T-helper 2 cell treated with Interferon-gamma antibody and Interleukin-4, amounts not matched to agents 5 μg/mL and 100 μg/mL, for 36 hours (primary cell): ENCODE measurements around the gene PDE4D.

Experiments used
- DNase-seq: peaks from one replicate; pipeline ENCODE4 v3.0.0; 2021; ENCODE audit warnings: low spot score
- H3K27ac Mint-ChIP-seq: one replicate; pipeline ENCODE4 v1.8.0; 2021; ENCODE audit warnings: mild to moderate bottlenecking, mixed read lengths
- H3K27me3 Mint-ChIP-seq: one replicate; pipeline ENCODE4 v1.8.0; 2021; ENCODE audit warnings: low read depth, mixed read lengths
- H3K36me3 Mint-ChIP-seq: one replicate; pipeline ENCODE4 v1.8.0; 2021; ENCODE audit warnings: low read depth, mixed read lengths
- H3K4me1 Mint-ChIP-seq: one replicate; pipeline ENCODE4 v1.8.0; 2021; ENCODE audit warnings: low read depth, mixed read lengths
- H3K4me3 Mint-ChIP-seq: one replicate; pipeline ENCODE4 v1.8.0; 2022; ENCODE audit warnings: mild to moderate bottlenecking, moderate library complexity, mixed read lengths
- H3K9me3 Mint-ChIP-seq: one replicate; pipeline ENCODE4 v1.8.0; 2021; ENCODE audit warnings: mixed read lengths

Gene PDE4D

GRCh38 chr5:59212596-59212995 is 680.9 kb downstream of the PDE4D start:
- H3K4me1 Mint-ChIP-seq: no peaks in the 10 kb centered on the region
- no peak overlapping the region for H3K4me3 Mint-ChIP-seq
- no peak overlapping the region for H3K27ac Mint-ChIP-seq
- peaks cover 9% of the 10 kb centered on the region for H3K27me3 Mint-ChIP-seq
- DNase-seq: no peak
- H3K36me3 Mint-ChIP-seq: no peaks in the 10 kb centered on the region
- no peaks in the 10 kb centered on the region for H3K9me3 Mint-ChIP-seq

GRCh38 chr5:59209758-59210359 is 683.7 kb downstream of the PDE4D start:
- Mint-ChIP-seq H3K4me1 (peaks cover 6% of the 10 kb centered on the region), H3K27ac (no peak overlapping the region)
- DNase-seq: no peak

GRCh38 chr5:59208474-59208873 is 685.1 kb downstream of the PDE4D start:
- Mint-ChIP-seq H3K36me3 (no peaks in the 10 kb centered on the region), H3K27me3 (no peaks in the 10 kb centered on the region), H3K27ac (no peak overlapping the region), H3K4me1 (peaks cover 6% of the 10 kb centered on the region), H3K4me3 (no peak overlapping the region), H3K9me3 (no peaks in the 10 kb centered on the region)
- no peak for DNase-seq

More at GRCh38 chr5:59209758-59210359, 683.7 kb downstream of the PDE4D start:
- Mint-ChIP-seq H3K36me3 (no peaks in the 10 kb centered on the region), H3K27me3 (no peaks in the 10 kb centered on the region), H3K4me3 (no peak overlapping the region), H3K9me3 (no peaks in the 10 kb centered on the region)

GRCh38 chr5:59207401-59207800 is 686.1 kb downstream of the PDE4D start:
- peaks cover 6% of the 10 kb centered on the region for H3K4me1 Mint-ChIP-seq
- DNase-seq: no peak
- H3K4me3 Mint-ChIP-seq: no peak overlapping the region
- no peaks in the 10 kb centered on the region for H3K27me3 Mint-ChIP-seq
- no peaks in the 10 kb centered on the region for H3K36me3 Mint-ChIP-seq
- H3K27ac Mint-ChIP-seq: no peak overlapping the region
- H3K9me3 Mint-ChIP-seq: no peaks in the 10 kb centered on the region

- H3K4me1 Mint-ChIP-seq: peaks cover 6% of the 10 kb centered on the region
- H3K9me3 Mint-ChIP-seq: no peaks in the 10 kb centered on the region
- no peaks in the 10 kb centered on the region for H3K36me3 Mint-ChIP-seq
- no peak for DNase-seq
- H3K27me3 Mint-ChIP-seq: no peaks in the 10 kb centered on the region
- H3K4me3 Mint-ChIP-seq: no peak overlapping the region
- H3K27ac Mint-ChIP-seq: no peak overlapping the region
Observed at GRCh38 chr5:59206132-59206581, 687.4 kb downstream of the PDE4D start.

- no peak for DNase-seq
- H3K4me3 Mint-ChIP-seq: no peak overlapping the region
- no peaks in the 10 kb centered on the region for H3K9me3 Mint-ChIP-seq
- H3K27ac Mint-ChIP-seq: no peak overlapping the region
- peaks cover 6% of the 10 kb centered on the region for H3K4me1 Mint-ChIP-seq
- H3K27me3 Mint-ChIP-seq: no peaks in the 10 kb centered on the region
- H3K36me3 Mint-ChIP-seq: no peaks in the 10 kb centered on the region
Observed at GRCh38 chr5:59204114-59204897, 689.2 kb downstream of the PDE4D start.

GRCh38 chr5:59199868-59200267 is 693.7 kb downstream of the PDE4D start:
- H3K4me3 Mint-ChIP-seq: no peak overlapping the region
- DNase-seq: no peak
- H3K36me3 Mint-ChIP-seq: no peaks in the 10 kb centered on the region
- H3K4me1 Mint-ChIP-seq: peaks cover 3% of the 10 kb centered on the region
- H3K27ac Mint-ChIP-seq: no peak overlapping the region
- H3K9me3 Mint-ChIP-seq: no peaks in the 10 kb centered on the region
- H3K27me3 Mint-ChIP-seq: no peaks in the 10 kb centered on the region

- H3K4me3 Mint-ChIP-seq: no peak overlapping the region
- no peaks in the 10 kb centered on the region for H3K27me3 Mint-ChIP-seq
- H3K4me1 Mint-ChIP-seq: peaks cover 3% of the 10 kb centered on the region
- no peak for DNase-seq
- H3K27ac Mint-ChIP-seq: no peak overlapping the region
- no peaks in the 10 kb centered on the region for H3K36me3 Mint-ChIP-seq
- H3K9me3 Mint-ChIP-seq: no peaks in the 10 kb centered on the region
Observed at GRCh38 chr5:59198832-59199231, 694.7 kb downstream of the PDE4D start.

GRCh38 chr5:59198365-59198764 is 695.2 kb downstream of the PDE4D start:
- H3K27me3 Mint-ChIP-seq: no peaks in the 10 kb centered on the region
- no peaks in the 10 kb centered on the region for H3K9me3 Mint-ChIP-seq
- peaks cover 3% of the 10 kb centered on the region for H3K4me1 Mint-ChIP-seq
- DNase-seq: no peak
- H3K4me3 Mint-ChIP-seq: no peak overlapping the region
- no peaks in the 10 kb centered on the region for H3K36me3 Mint-ChIP-seq
- no peak overlapping the region for H3K27ac Mint-ChIP-seq

- H3K4me1 Mint-ChIP-seq: peaks cover 3% of the 10 kb centered on the region
- no peak overlapping the region for H3K27ac Mint-ChIP-seq
- DNase-seq: no peak
- no peaks in the 10 kb centered on the region for H3K9me3 Mint-ChIP-seq
- H3K27me3 Mint-ChIP-seq: no peaks in the 10 kb centered on the region
- no peaks in the 10 kb centered on the region for H3K36me3 Mint-ChIP-seq
- H3K4me3 Mint-ChIP-seq: no peak overlapping the region
Observed at GRCh38 chr5:59197911-59198310, 695.6 kb downstream of the PDE4D start.

GRCh38 chr5:59193616-59194319 is 699.8 kb downstream of the PDE4D start:
- Mint-ChIP-seq H3K4me3 (no peak overlapping the region), H3K9me3 (no peaks in the 10 kb centered on the region), H3K27me3 (peaks cover 4% of the 10 kb centered on the region), H3K36me3 (no peaks in the 10 kb centered on the region), H3K4me1 (peaks cover 3% of the 10 kb centered on the region), H3K27ac (no peak overlapping the region)
- no peak for DNase-seq

GRCh38 chr5:59190746-59191145 is 702.8 kb downstream of the PDE4D start:
- Mint-ChIP-seq H3K9me3 (no peaks in the 10 kb centered on the region), H3K27me3 (peaks cover 13% of the 10 kb centered on the region), H3K36me3 (no peaks in the 10 kb centered on the region), H3K27ac (no peak overlapping the region), H3K4me3 (no peak overlapping the region), H3K4me1 (peaks cover 7% of the 10 kb centered on the region)
- no peak for DNase-seq

- peaks cover 15% of the 10 kb centered on the region for H3K27me3 Mint-ChIP-seq
- H3K4me1 Mint-ChIP-seq: peaks cover 7% of the 10 kb centered on the region
- no peak overlapping the region for H3K27ac Mint-ChIP-seq
- no peak for DNase-seq
- H3K36me3 Mint-ChIP-seq: no peaks in the 10 kb centered on the region
- no peaks in the 10 kb centered on the region for H3K9me3 Mint-ChIP-seq
- no peak overlapping the region for H3K4me3 Mint-ChIP-seq
Observed at GRCh38 chr5:59189472-59190244, 703.9 kb downstream of the PDE4D start.
